Measurements from ENCODE around the gene HAS3.

Gene HAS3

GRCh38 chr16:69079697-69080096 is 25.8 kb upstream of the HAS3 start:
- no peak for DNase-seq
- Mint-ChIP-seq H3K4me3 (no peak overlapping the region), H3K36me3 (peaks cover 4% of the 10 kb centered on the region), H3K27ac (no peak overlapping the region), H3K4me1 (no peaks in the 10 kb centered on the region), H3K27me3 (no peaks in the 10 kb centered on the region), H3K9me3 (no peaks in the 10 kb centered on the region)
- CTCF ChIA-PET = no interaction called here

GRCh38 chr16:69083306-69083941 is 22.0 kb upstream of the HAS3 start:
- no peaks in the 10 kb centered on the region for H3K4me1 Mint-ChIP-seq
- H3K27me3 Mint-ChIP-seq = no peaks in the 10 kb centered on the region
- CTCF ChIA-PET = interaction anchor here (1.7 kb wide), 1 partner anchor 10 kb away, joined by 5 read pairs; no protein-coding TSS in a partner anchor
- H3K27ac Mint-ChIP-seq = no peak overlapping the region
- no peak overlapping the region for H3K4me3 Mint-ChIP-seq
- DNase-seq = no peak
- no peaks in the 10 kb centered on the region for H3K9me3 Mint-ChIP-seq
- peaks cover 7% of the 10 kb centered on the region for H3K36me3 Mint-ChIP-seq

GRCh38 chr16:69084289-69084688 is 21.2 kb upstream of the HAS3 start:
- H3K9me3 Mint-ChIP-seq = no peaks in the 10 kb centered on the region
- no peak overlapping the region for H3K27ac Mint-ChIP-seq
- peaks cover 7% of the 10 kb centered on the region for H3K36me3 Mint-ChIP-seq
- H3K4me3 Mint-ChIP-seq = no peak overlapping the region
- no peak for DNase-seq
- CTCF ChIA-PET = interaction anchor here (1.7 kb wide), 1 partner anchor 9 kb away, joined by 5 read pairs; no protein-coding TSS in a partner anchor
- no peaks in the 10 kb centered on the region for H3K4me1 Mint-ChIP-seq
- H3K27me3 Mint-ChIP-seq = no peaks in the 10 kb centered on the region

GRCh38 chr16:69085032-69085695 is 20.3 kb upstream of the HAS3 start:
- no peak overlapping the region for H3K27ac Mint-ChIP-seq
- DNase-seq = no peak
- no peak overlapping the region for H3K4me3 Mint-ChIP-seq
- no peaks in the 10 kb centered on the region for H3K27me3 Mint-ChIP-seq
- H3K4me1 Mint-ChIP-seq = no peaks in the 10 kb centered on the region
- H3K9me3 Mint-ChIP-seq = no peaks in the 10 kb centered on the region
- CTCF ChIA-PET = interaction anchor here (0.6 to 1.7 kb wide), 3 partner anchors 8 to 28 kb away, joined by 3 to 5 read pairs (median 3); no protein-coding TSS in a partner anchor
- peaks cover 7% of the 10 kb centered on the region for H3K36me3 Mint-ChIP-seq

- DNase-seq = no peak
- H3K27me3 Mint-ChIP-seq = no peaks in the 10 kb centered on the region
- H3K36me3 Mint-ChIP-seq = peaks cover 7% of the 10 kb centered on the region
- H3K27ac Mint-ChIP-seq = peak overlapping the region; percentile 51
- no peak overlapping the region for H3K4me3 Mint-ChIP-seq
- H3K4me1 Mint-ChIP-seq = no peaks in the 10 kb centered on the region
- no peaks in the 10 kb centered on the region for H3K9me3 Mint-ChIP-seq
- CTCF ChIA-PET = no interaction called here
These were observed 18.3 kb upstream of the HAS3 start for GRCh38 chr16:69087161-69087581.

GRCh38 chr16:69088684-69089083 is 16.8 kb upstream of the HAS3 start:
- H3K27me3 Mint-ChIP-seq = no peaks in the 10 kb centered on the region
- CTCF ChIA-PET = interaction anchor here (0.6 to 1.6 kb wide), 2 partner anchors 35 to 1502 kb away, joined by 3 to 8 read pairs; no protein-coding TSS in a partner anchor

GRCh38 chr16:69089091-69089910 is 16.2 kb upstream of the HAS3 start:
- Mint-ChIP-seq H3K36me3 (peaks cover 4% of the 10 kb centered on the region), H3K9me3 (no peaks in the 10 kb centered on the region), H3K4me3 (no peak overlapping the region), H3K4me1 (no peaks in the 10 kb centered on the region), H3K27me3 (no peaks in the 10 kb centered on the region), H3K27ac (no peak overlapping the region)
- peak; percentile 23 for DNase-seq
- CTCF ChIA-PET = interaction anchor here (0.6 to 1.6 kb wide), 2 partner anchors 35 to 1503 kb away, joined by 3 to 8 read pairs; no protein-coding TSS in a partner anchor

More at GRCh38 chr16:69088684-69089083, 16.8 kb upstream of the HAS3 start:
- Mint-ChIP-seq H3K36me3 (peaks cover 6% of the 10 kb centered on the region), H3K4me3 (no peak overlapping the region), H3K9me3 (no peaks in the 10 kb centered on the region), H3K4me1 (no peaks in the 10 kb centered on the region), H3K27ac (no peak overlapping the region)
- no peak for DNase-seq

GRCh38 chr16:69093974-69094373 is 11.5 kb upstream of the HAS3 start:
- Mint-ChIP-seq H3K36me3 (no peaks in the 10 kb centered on the region), H3K27me3 (no peaks in the 10 kb centered on the region), H3K4me3 (no peak overlapping the region), H3K27ac (no peak overlapping the region), H3K9me3 (no peaks in the 10 kb centered on the region), H3K4me1 (no peaks in the 10 kb centered on the region)
- CTCF ChIA-PET = interaction anchor here (0.9 to 1.9 kb wide), 2 partner anchors 10 to 20 kb away, joined by 3 to 5 read pairs; no protein-coding TSS in a partner anchor
- DNase-seq = no peak

GRCh38 chr16:69094501-69094900 is 11.0 kb upstream of the HAS3 start:
- CTCF ChIA-PET = interaction anchor here (0.9 kb wide), 1 partner anchor 20 kb away, joined by 3 read pairs; no protein-coding TSS in a partner anchor
- no peak overlapping the region for H3K27ac Mint-ChIP-seq
- H3K9me3 Mint-ChIP-seq = no peaks in the 10 kb centered on the region
- DNase-seq = no peak
- no peaks in the 10 kb centered on the region for H3K4me1 Mint-ChIP-seq
- no peaks in the 10 kb centered on the region for H3K36me3 Mint-ChIP-seq
- no peaks in the 10 kb centered on the region for H3K27me3 Mint-ChIP-seq
- no peak overlapping the region for H3K4me3 Mint-ChIP-seq

- no peaks in the 10 kb centered on the region for H3K9me3 Mint-ChIP-seq
- H3K4me3 Mint-ChIP-seq = no peak overlapping the region
- DNase-seq = no peak
- H3K36me3 Mint-ChIP-seq = no peaks in the 10 kb centered on the region
- H3K27me3 Mint-ChIP-seq = peaks cover 2% of the 10 kb centered on the region
- H3K27ac Mint-ChIP-seq = no peak overlapping the region
- CTCF ChIA-PET = no interaction called here
- H3K4me1 Mint-ChIP-seq = no peaks in the 10 kb centered on the region
These were observed 10.3 kb upstream of the HAS3 start for GRCh38 chr16:69095193-69095592.

GRCh38 chr16:69100071-69100691 is 5.3 kb upstream of the HAS3 start:
- Mint-ChIP-seq H3K4me1 (peaks cover 1% of the 10 kb centered on the region), H3K36me3 (no peaks in the 10 kb centered on the region), H3K4me3 (no peak overlapping the region), H3K27ac (no peak overlapping the region), H3K9me3 (no peaks in the 10 kb centered on the region), H3K27me3 (peaks cover 45% of the 10 kb centered on the region)
- DNase-seq = no peak
- CTCF ChIA-PET = interaction anchor here (1.1 to 1.2 kb wide), 2 partner anchors 11 to 14 kb away, joined by 3 read pairs; no protein-coding TSS in a partner anchor

GRCh38 chr16:69106491-69107315 is 1.2 kb downstream of the HAS3 start:
- no peaks in the 10 kb centered on the region for H3K9me3 Mint-ChIP-seq
- H3K27me3 Mint-ChIP-seq = peaks cover 75% of the 10 kb centered on the region
- DNase-seq = peak; percentile 31
- H3K27ac Mint-ChIP-seq = no peak overlapping the region
- CTCF ChIA-PET = interaction anchor here (0.5 to 1.5 kb wide), 4 partner anchors 12 to 257 kb away, joined by 3 to 7 read pairs (median 4); no protein-coding TSS in a partner anchor
- peaks cover 20% of the 10 kb centered on the region for H3K4me1 Mint-ChIP-seq
- peaks cover 4% of the 10 kb centered on the region for H3K36me3 Mint-ChIP-seq
- H3K4me3 Mint-ChIP-seq = peak overlapping the region; percentile 52
